HS-5 (cell line): Measurements from ENCODE around the gene CCDC102B.
A peak's percentile ranks its signal among the peaks of the same experiment; 100 is the strongest.
"Not testable (repeated sequence)": the region's sequence is repeated elsewhere in the genome, so short reads cannot be mapped to it uniquely, and the experiment has no call there.

ENCODE experiments used
- DNase-seq: peaks from one replicate; pipeline ENCODE4 v3.0.0-alpha.2; 2012; ENCODE audit warnings: low read depth

The CCDC102B gene

DNA sequence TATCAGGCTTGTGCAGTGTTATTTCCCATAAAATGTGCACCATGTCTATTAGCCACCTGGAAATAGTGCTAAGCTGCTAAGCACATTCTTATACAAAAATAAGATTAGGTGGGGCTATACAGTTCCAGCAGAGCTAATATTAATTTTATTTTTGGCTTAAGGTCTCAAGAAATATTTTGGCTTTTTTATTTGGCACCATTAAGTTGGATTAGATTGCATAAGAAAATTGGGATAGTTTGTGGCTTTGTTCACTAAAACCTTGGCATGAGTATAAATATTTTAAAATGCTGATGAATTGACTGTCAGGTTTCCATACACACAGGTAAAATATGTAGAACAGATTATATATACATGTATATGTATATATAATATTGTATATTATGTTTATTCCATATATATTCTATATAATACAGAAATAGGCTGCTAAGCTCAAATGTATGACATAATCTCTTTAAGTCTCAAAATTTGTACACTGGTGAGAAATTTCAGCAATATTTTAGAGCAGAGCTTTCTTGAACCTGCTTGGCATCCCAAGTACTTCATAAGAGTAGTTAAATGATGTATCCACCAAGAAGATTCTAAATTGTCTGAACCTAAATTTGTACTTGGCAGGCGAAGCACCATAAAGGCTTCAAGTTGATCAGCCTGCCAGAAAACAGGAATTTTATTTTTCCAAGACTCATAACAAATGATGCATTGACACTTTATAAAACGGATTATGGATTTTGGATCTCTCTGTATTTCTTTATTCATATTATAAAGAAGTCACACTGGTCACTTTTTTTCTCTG is 32.6 kb downstream of the CCDC102B start:
- DNase-seq, result no peak

- DNase-seq, result no peak
These were observed 35.9 kb downstream of the CCDC102B start for GRCh38 chr18:68833756-68834155.

DNA sequence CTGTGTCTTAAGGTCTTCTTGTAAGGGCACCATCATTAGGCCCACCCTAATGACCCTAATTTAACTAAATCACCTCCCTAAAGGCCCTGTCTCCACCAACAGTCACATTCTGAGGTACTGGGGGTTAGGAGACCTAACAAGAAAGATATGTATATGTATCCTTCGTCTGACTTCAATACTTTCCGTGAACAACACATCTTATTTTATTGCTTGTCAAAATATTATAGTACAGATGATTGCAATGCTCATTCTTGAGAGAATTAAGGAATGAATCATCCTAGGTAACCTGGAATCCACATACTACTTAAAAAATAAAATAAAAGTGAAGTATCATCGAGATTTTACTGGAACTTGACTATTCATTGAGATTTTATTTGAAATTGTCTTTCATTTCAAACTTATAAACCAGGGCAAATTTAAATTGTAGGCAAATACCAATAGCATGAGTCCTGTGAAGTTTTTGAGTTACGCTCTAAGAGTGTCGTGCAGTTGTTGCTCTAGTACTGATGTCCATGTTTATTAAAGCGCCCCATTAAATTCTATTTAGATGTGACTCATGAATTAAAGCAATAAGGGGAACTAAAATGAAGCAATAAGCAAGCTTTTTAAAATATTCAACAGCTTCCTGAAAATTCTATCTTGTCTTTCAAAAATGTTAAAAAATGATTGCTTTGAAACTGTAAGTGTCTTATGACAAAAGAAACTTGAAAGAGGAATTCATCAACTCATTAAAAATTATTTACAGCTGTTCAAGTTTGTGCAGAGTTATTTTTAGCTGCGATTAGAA is 40.0 kb downstream of the CCDC102B start:
- DNase-seq, result no peak

DNA sequence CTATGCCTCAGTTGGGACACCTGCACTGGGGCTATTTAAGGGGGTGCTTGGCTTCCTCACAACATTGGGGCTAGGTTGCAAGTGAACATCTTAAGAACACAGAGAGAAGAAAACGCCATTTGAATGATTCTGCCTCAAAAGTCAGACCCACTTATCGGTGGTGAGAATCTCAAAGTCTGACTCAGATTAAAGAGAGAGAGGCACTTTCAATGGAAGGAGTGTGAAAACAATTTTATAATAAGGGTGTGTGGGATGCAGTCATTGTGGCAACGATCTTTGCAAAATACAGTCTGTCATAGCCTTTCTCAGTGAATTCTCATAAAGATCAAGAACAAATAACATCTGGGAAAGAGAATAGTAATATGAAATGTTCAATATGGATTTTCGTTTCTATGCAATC is 41.8 kb downstream of the CCDC102B start:
- no peak for DNase-seq

DNA sequence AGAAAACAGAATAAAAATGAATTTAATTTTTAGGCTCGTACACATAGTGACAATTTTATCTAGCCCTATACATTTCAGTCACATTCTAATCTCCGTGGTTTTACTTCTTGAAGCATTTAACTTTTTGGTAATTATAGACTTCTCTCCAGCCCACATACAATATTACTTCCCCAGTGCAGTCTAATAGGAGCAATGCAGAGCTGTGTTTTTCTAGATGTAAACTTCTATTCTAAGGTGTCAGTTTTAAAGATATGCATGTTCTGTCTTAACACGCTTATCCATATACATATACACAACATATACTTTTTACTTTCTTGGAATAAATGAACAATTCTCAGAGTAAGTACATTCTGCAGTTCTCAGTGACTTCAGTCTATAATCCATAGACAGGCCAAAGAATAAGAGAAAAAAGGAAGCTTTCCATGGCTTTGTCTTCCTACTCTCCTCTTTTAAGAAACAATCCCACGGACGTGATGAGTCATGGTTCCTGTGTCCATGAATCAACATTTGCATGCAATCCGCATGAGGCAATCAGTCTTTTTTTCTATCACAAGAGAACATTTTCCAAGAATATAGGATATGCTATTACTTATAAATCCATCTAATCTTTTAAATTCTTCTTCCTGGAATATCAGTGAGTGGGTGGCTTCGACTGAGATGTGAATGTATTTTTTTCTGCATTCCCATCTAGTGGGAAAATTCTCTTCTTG is 42.8 kb downstream of the CCDC102B start:
- peak; percentile 63 for DNase-seq

DNA sequence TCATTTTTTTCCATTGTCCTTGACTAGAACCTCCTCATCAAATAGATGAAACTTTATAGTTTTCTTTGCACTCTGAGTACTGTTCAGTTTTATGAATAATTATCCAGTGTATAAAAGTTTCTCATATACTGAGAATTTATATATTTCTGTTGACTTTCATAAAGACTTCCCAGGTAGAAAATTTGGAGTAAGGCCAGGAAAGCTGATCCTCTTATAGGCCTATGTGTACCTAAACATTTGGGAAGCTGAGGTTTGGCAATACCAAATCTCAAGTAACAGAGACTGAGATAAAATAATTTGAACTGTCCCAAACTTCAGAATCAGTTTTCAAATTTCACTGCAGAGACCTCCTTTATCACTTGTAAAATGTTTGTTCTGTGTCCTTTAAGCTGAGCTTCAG is 43.4 kb downstream of the CCDC102B start:
- DNase-seq, result no peak

DNA sequence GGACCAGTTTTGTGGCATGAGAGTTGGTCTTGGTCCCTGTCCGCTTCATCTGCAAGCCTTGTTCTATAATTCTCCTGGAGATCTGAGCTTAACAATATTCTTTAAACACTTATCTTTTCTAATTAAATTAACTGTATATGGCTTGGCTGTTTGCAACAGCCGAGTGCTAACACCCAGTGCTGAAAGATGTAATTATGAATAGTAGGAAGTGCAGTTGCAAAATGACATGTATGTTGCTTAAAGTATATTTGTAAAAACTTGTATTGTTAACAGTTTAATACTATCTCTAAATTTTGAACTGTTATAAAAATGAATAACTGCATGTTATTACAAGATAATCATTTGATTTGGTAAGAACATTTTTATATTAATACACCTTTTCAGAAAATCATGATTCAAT is 45.1 kb downstream of the CCDC102B start:
- no peak for DNase-seq

DNA sequence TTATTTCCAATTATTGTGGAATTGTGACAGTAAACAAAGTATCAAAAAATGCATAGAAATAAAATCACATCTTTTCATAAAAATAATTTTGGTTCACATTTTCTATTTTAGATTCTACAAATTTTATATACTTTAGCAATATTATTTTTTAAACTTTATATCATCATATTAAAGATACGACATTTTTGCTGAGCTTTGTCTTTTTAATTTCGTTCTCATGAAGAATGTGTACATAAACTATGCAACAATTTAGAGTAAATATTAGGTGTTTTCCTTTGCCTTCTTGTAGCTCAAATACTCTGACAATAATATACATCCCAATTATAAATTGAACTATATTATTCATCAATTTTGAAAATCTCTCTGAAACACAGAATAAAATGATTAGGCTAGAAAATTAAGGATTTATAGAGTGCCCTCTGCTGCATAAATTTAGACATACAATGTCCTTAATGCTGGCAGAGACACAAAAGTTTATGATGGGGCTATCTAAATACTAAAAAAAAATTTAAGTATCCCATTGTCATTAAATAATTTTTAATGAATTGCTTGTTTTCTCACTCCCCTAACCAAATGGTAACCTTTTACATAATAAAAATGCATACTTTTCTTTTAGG is 45.7 kb downstream of the CCDC102B start:
- DNase-seq, result no peak

DNA sequence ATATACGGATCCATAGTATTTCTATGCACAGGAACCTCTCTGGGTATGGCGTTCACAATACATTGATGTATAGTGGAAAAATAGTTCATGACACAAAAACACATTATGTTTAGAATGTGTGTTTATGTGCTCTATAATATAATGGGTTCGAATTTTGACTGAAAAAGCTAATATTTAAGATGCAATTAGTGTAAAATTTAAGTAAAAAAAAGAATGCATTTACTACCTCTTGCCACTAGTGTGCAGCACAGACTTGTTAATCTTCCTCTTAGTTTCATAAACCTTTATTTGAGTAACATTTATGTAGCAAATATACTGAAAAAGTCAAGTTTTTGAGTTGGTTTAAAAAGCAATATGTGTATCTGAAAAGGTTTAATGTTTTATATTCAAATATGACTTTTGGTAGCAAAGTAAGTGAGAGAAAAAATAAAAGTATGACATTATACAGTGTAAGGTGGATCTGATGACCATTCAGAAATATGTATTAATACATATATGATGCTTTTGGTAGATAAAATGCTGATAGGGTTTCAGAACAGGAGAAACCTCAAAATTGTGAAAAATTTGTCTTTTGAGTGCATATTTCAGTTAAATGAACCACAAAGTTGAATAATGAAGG is 49.4 kb downstream of the CCDC102B start:
- no peak for DNase-seq

DNA sequence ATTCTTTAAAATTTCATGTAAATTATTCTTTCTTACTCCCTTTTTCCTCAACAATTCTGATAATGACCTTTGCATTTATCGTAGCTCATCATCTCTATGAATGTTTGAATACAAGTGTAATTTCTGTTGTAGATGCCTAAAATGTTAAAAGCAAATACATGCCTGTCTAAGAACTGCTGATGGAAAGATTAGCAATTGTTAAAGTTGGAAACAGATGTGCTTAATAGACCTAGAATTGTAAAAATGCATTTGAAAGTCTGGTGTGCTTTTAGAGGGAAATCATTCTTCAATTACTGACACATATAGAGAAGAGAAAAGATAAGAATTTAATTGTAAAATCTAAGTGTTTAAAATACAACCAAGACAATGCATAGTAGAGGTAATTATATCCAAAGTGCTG is 50.4 kb downstream of the CCDC102B start:
- no peak for DNase-seq

DNA sequence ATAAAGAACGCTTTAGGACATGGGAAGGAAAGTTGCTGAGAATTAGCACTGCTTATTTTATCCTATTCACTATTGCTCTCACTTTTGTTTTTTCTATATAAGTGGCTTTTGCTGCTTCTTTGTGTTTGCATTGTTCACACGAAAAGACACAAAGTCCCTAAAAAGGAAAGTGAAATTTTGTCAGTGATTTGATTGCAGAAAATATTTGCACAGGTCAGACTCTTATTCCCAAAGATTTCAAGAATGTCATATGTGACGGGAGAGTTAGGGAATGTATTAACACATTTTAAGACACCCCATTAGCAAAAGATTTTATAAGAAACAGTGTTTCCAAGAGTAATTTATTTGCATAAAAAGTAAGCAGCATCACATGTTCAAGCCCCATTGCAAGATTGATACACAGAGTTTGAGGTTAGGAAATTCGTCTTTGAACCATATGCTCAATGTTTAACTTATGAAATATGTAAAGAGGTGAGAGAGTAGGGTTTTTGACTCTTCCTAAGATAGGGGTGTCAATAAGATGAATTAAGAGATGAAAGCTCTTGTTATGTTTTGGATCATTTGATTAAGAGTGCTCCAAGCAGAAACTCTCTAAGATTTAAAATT is 57.0 kb downstream of the CCDC102B start:
- no peak for DNase-seq

DNA sequence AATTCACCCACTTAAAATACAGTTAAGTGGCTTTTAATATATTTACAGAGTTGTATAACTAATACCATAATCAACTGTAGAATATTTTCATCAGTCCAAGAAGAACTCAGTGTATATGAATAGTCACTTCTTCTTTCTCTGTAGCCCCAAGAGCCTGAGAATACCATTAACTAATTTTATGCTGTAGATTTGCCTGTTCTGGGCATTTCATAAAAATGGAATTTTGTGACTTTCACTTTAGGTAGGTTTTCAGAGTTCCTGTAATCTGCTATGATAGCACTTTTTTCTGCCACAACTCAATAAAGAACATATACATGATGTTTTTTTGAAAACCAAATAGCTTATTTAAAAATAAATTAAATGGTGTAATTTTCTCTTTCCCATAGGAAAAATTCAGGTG is 57.6 kb downstream of the CCDC102B start:
- no peak for DNase-seq

- DNase-seq, result no peak
These were observed 63.5 kb downstream of the CCDC102B start for GRCh38 chr18:68861365-68861764.

GRCh38 chr18:68865021-68865420 is 67.1 kb downstream of the CCDC102B start:
- no peak for DNase-seq

GRCh38 chr18:68865503-68865902 is 67.6 kb downstream of the CCDC102B start:
- no peak for DNase-seq

DNA sequence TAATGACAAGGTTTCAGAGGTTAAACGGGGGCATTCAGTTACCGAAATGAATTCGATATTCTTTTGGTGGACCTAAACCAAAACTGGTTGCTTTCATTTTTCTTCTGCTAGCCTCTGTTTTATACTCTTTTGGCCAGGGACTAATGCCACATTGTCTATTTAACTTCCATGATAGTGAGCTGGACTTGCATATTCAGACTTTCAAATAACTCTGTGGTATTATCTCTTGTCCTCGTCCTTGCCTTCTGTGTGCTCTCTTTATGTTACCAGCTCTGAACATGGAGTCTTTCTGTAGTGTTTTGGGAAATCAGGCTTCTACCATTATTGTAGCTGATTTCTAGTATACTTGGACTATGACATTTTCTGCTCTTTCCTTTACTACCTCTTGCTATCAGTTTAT is 75.1 kb downstream of the CCDC102B start:
- DNase-seq, result no peak

- DNase-seq, result no peak
These were observed 76.5 kb downstream of the CCDC102B start for GRCh38 chr18:68874361-68874760.

DNA sequence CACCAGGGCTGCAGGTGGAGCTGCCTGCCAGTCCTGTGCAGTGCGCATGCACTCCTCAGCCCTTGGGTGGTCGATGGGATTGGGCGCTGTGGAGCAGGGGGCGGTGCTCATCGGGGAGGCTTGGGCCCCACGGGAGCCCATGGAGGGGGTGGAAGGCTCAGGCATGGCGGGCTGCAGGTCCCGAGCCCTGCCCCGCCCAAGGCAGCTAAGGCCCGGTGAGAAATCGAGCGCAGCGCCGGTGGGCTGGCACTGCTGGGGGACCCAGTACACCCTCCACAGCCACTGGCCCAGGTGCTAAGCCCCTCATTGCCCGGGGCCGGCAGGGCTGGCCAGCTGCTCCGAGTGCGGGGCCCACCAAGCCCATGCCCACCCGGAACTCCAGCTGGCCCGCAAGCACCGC is 82.1 kb downstream of the CCDC102B start:
- DNase-seq, result not testable (repeated sequence)

GRCh38 chr18:68887410-68887809 is 89.5 kb downstream of the CCDC102B start:
- no peak for DNase-seq

DNA sequence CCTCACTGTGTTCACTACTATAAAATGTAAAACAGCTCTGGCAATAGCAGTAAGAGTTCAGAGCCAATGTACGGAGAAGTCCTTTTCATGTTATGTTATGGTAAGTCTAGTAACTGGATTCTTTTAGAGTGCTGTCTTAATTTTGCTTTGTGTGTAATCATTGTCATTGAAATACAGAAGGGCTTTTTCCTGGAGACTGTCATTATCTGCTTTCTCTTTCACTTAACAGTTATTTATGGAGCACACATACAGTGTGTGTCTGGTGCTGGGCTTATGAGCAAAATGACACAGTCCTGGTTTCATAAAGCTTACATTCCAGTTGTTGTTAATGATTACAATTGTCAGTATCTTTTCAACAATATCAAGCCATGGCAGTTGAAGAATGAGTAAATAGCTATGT is 95.5 kb downstream of the CCDC102B start:
- no peak for DNase-seq

- DNase-seq, result no peak
These were observed 99.4 kb downstream of the CCDC102B start for GRCh38 chr18:68897286-68897685.

GRCh38 chr18:68909579-68909978 is 111.7 kb downstream of the CCDC102B start:
- DNase-seq, result no peak
